ENCODE measurements around the gene PSMB11. TPM values are rescaled to one million over a fixed set of nuclear protein-coding genes. Genes with fewer than 3 reads are reported as not detected.
A peak's percentile ranks its signal among the peaks of the same experiment; 100 is the strongest.

PSMB11 gene
- total and polyA plus RNA-seq, 10 of the 15 experiments (the other 5 are each of a cell fraction or from before 2014, with no cell fraction given): not detected

DNA sequence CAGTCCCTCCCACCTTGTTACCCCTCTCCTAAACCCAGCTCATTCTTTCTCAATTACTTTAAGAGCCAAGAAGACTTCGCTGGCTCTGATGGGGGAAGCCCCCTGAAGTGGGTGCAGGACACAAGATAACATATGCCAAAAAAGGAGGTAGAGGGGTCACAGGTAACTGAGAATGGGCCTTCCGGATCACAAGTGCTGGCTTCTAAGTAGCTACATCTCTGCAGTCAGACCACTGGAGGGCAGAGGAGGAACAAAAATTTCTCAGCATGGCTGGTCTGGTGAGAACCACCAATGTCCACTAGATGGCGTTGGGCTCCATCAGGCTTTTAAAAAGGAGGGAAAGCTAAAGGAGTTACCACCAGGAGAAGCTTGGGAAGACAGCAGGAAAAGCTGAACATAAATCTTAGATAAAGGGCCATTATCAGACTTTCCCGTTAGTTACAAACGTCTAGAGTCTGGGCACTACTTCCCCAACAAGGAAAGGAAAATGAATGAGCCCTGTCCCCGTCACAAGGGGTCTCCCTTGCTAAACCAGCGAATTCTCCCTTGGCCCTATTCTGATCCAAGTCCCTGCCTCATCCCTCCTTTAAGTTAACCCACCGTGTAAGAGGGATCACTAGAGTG, 26.9 kb downstream of the PSMB11 start (continued):
- TF ChIP-seq, protein P1, sequence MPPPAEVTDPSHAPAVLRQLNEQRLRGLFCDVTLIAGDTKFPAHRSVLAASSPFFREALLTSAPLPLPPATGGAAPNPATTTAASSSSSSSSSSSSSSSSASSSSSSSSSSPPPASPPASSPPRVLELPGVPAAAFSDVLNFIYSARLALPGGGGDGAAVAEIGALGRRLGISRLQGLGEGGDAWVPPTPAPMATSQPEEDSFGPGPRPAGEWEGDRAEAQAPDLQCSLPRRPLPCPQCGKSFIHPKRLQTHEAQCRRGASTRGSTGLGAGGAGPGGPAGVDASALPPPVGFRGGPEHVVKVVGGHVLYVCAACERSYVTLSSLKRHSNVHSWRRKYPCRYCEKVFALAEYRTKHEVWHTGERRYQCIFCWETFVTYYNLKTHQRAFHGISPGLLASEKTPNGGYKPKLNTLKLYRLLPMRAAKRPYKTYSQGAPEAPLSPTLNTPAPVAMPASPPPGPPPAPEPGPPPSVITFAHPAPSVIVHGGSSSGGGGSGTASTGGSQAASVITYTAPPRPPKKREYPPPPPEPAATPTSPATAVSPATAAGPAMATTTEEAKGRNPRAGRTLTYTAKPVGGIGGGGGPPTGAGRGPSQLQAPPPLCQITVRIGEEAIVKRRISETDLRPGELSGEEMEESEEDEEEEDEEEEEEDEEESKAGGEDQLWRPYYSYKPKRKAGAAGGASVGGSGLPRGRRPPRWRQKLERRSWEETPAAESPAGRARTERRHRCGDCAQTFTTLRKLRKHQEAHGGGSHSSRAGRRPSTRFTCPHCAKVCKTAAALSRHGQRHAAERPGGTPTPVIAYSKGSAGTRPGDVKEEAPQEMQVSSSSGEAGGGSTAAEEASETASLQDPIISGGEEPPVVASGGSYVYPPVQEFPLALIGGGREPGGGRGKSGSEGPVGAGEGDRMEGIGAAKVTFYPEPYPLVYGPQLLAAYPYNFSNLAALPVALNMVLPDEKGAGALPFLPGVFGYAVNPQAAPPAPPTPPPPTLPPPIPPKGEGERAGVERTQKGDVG (CRISPR knock-in tag; IDR thresholded peaks at IDR 0.05): no peak
- TF ChIP-seq BMI1 (IDR thresholded peaks at IDR 0.05; ENCODE audit: borderline replicate concordance) (no peak), PAX8 (IDR thresholded peaks at IDR 0.05) (no peak), RAD21 (IDR thresholded peaks at IDR 0.05; ENCODE audit: insufficient read depth, low read depth, low read length) (peak; percentile 62), TAF1 (IDR thresholded peaks at IDR 0.05; ENCODE audit: borderline replicate concordance, low read depth, low read length) (no peak), GATAD2B (conservative IDR thresholded peaks at IDR 0.05; ENCODE audit: low read depth) (0 out of 2 replicates have a peak, but pooled peaks have one; percentile 35), ZNF217 (IDR thresholded peaks at IDR 0.05) (no peak), KLF5 (IDR thresholded peaks at IDR 0.05; ENCODE audit: partially characterized antibody) (no peak), BCL3 (IDR thresholded peaks at IDR 0.05; ENCODE audit: borderline replicate concordance, insufficient read depth, low read depth, low read length, poor library complexity, severe bottlenecking) (no peak), HCFC1 (IDR thresholded peaks at IDR 0.05; ENCODE audit: low read length) (no peak), ZBTB11 (CRISPR knock-in tag; IDR thresholded peaks at IDR 0.05) (no peak), ZNF24 (IDR thresholded peaks at IDR 0.05) (no peak), CREM (IDR thresholded peaks at IDR 0.05; ENCODE audit: low read depth) (no peak), JUND (IDR thresholded peaks at IDR 0.05; ENCODE audit: low read depth, low read length) (no peak)
- TF ChIP-seq, protein P2, sequence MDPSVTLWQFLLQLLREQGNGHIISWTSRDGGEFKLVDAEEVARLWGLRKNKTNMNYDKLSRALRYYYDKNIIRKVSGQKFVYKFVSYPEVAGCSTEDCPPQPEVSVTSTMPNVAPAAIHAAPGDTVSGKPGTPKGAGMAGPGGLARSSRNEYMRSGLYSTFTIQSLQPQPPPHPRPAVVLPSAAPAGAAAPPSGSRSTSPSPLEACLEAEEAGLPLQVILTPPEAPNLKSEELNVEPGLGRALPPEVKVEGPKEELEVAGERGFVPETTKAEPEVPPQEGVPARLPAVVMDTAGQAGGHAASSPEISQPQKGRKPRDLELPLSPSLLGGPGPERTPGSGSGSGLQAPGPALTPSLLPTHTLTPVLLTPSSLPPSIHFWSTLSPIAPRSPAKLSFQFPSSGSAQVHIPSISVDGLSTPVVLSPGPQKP (IDR thresholded peaks at IDR 0.05; ENCODE audit: low read depth, low read length): no peak
- TF ChIP-seq, protein P3, sequence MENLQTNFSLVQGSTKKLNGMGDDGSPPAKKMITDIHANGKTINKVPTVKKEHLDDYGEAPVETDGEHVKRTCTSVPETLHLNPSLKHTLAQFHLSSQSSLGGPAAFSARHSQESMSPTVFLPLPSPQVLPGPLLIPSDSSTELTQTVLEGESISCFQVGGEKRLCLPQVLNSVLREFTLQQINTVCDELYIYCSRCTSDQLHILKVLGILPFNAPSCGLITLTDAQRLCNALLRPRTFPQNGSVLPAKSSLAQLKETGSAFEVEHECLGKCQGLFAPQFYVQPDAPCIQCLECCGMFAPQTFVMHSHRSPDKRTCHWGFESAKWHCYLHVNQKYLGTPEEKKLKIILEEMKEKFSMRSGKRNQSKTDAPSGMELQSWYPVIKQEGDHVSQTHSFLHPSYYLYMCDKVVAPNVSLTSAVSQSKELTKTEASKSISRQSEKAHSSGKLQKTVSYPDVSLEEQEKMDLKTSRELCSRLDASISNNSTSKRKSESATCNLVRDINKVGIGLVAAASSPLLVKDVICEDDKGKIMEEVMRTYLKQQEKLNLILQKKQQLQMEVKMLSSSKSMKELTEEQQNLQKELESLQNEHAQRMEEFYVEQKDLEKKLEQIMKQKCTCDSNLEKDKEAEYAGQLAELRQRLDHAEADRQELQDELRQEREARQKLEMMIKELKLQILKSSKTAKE (IDR thresholded peaks at IDR 0.05; ENCODE audit: low read depth, poor library complexity, severe bottlenecking): peak; percentile 35
- TF ChIP-seq, protein P4, sequence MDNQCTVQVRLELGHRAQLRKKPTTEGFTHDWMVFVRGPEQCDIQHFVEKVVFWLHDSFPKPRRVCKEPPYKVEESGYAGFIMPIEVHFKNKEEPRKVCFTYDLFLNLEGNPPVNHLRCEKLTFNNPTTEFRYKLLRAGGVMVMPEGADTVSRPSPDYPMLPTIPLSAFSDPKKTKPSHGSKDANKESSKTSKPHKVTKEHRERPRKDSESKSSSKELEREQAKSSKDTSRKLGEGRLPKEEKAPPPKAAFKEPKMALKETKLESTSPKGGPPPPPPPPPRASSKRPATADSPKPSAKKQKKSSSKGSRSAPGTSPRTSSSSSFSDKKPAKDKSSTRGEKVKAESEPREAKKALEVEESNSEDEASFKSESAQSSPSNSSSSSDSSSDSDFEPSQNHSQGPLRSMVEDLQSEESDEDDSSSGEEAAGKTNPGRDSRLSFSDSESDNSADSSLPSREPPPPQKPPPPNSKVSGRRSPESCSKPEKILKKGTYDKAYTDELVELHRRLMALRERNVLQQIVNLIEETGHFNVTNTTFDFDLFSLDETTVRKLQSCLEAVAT (IDR thresholded peaks at IDR 0.05): no peak
